H9 (cell line): ENCODE results near the gene PRKCA. TPM values are rescaled to one million over a fixed set of nuclear protein-coding genes. Genes with fewer than 3 reads are reported as not detected.

Experiments
- DNase-seq: peaks from one replicate; pipeline ENCODE4 v3.0.0-alpha.2; 2017
- H2AFZ ChIP-seq: one replicate; pipeline ENCODE4 v1.6.1; 2013; ENCODE audit warnings: mild to moderate bottlenecking, low read length, control low read depth, moderate library complexity
- H2AK5ac ChIP-seq: 2 replicates; pipeline ENCODE4 v1.6.1; 2013; ENCODE audit warnings: low read length, control low read depth, mixed read lengths; ENCODE audit not compliant: insufficient read length
- H2BK120ac ChIP-seq: one replicate; pipeline ENCODE4 v1.6.1; 2013; ENCODE audit warnings: low read depth, mild to moderate bottlenecking, low read length, control low read depth, inconsistent platforms; ENCODE audit not compliant: poor library complexity, severe bottlenecking
- H2BK12ac ChIP-seq: 2 replicates; pipeline ENCODE4 v1.6.1; 2013; ENCODE audit warnings: low read length, control low read depth, mixed read lengths, low read depth; ENCODE audit not compliant: insufficient read length
- H2BK15ac ChIP-seq: 2 replicates; pipeline ENCODE4 v1.6.1; 2013; ENCODE audit warnings: low read depth, low read length, control low read depth
- H2BK20ac ChIP-seq: one replicate; pipeline ENCODE4 v1.6.1; 2013; ENCODE audit warnings: low read depth, mild to moderate bottlenecking, low read length, control low read depth, inconsistent platforms; ENCODE audit not compliant: poor library complexity, severe bottlenecking
- H2BK5ac ChIP-seq: 2 replicates; pipeline ENCODE4 v1.6.1; 2013; ENCODE audit warnings: low read length, control low read depth, mixed read lengths; ENCODE audit not compliant: insufficient read length
- H3K14ac ChIP-seq: 2 replicates; pipeline ENCODE4 v1.6.1; 2013; ENCODE audit warnings: low read length, control low read depth; ENCODE audit not compliant: insufficient read depth
- H3K18ac ChIP-seq: 2 replicates; pipeline ENCODE4 v1.6.1; 2013; ENCODE audit warnings: low read depth, mild to moderate bottlenecking, mixed read lengths, low read length, control low read depth; ENCODE audit not compliant: insufficient read length
- H3K23ac ChIP-seq: 2 replicates; pipeline ENCODE4 v1.6.1; 2013; ENCODE audit warnings: low read length, control low read depth, mixed read lengths, low read depth; ENCODE audit not compliant: insufficient read length
- H3K23me2 ChIP-seq: 2 replicates; pipeline ENCODE4 v1.6.1; 2013; ENCODE audit warnings: low read depth, mild to moderate bottlenecking, mixed read lengths, low read length, control low read depth; ENCODE audit not compliant: insufficient read length, poor library complexity, severe bottlenecking
- H3K27ac ChIP-seq: 2 replicates; pipeline ENCODE4 v1.5.1; 2013; ENCODE audit warnings: low read length, control low read depth, mixed read lengths, low read depth; ENCODE audit not compliant: insufficient read length
- H3K27me3 ChIP-seq: 2 replicates; pipeline ENCODE4 v1.6.1; 2013; ENCODE audit warnings: low read length, control low read depth, inconsistent platforms; ENCODE audit not compliant: insufficient read depth
- H3K4ac ChIP-seq: 2 replicates; pipeline ENCODE4 v1.6.1; 2013; ENCODE audit warnings: low read depth, mild to moderate bottlenecking, control low read depth, inconsistent platforms, low read length, moderate library complexity
- H3K4me1 ChIP-seq: 2 replicates; pipeline ENCODE4 v1.6.1; 2013; ENCODE audit warnings: low read length, control low read depth, inconsistent platforms; ENCODE audit not compliant: insufficient read depth
- H3K4me2 ChIP-seq: 2 replicates; pipeline ENCODE4 v1.6.1; 2013; ENCODE audit warnings: low read length, control low read depth, mixed read lengths; ENCODE audit not compliant: insufficient read length, insufficient read depth
- H3K56ac ChIP-seq: 2 replicates; pipeline ENCODE4 v1.6.1; 2013; ENCODE audit warnings: low read depth, mild to moderate bottlenecking, mixed read lengths, low read length, control low read depth; ENCODE audit not compliant: insufficient read length
- H3K79me1 ChIP-seq: 2 replicates; pipeline ENCODE4 v1.6.1; 2013; ENCODE audit warnings: low read depth, mild to moderate bottlenecking, moderate library complexity, low read length, control low read depth, inconsistent platforms; ENCODE audit not compliant: insufficient read depth, poor library complexity, severe bottlenecking
- H3K79me2 ChIP-seq: 2 replicates; pipeline ENCODE4 v1.6.1; 2013; ENCODE audit warnings: low read length, control low read depth, inconsistent platforms; ENCODE audit not compliant: insufficient read depth
- H3K9ac ChIP-seq: 2 replicates; pipeline ENCODE4 v1.6.1; 2013; ENCODE audit warnings: low read length, control low read depth, mixed read lengths; ENCODE audit not compliant: insufficient read length; ENCODE audit errors: extremely low read depth
- H3K9me3 ChIP-seq: one replicate; pipeline ENCODE4 v1.6.1; 2013; ENCODE audit warnings: low read depth, low read length, inconsistent platforms; ENCODE audit not compliant: control insufficient read depth
- H3T11ph ChIP-seq: one replicate; pipeline ENCODE4 v1.6.1; 2013; ENCODE audit warnings: mild to moderate bottlenecking, low read length, control low read depth, inconsistent platforms
- H4K20me1 ChIP-seq: one replicate; pipeline ENCODE4 v1.6.1; 2013; ENCODE audit not compliant: control insufficient read depth, insufficient read length, insufficient read depth
- H4K5ac ChIP-seq: 2 replicates; pipeline ENCODE4 v1.6.1; 2013; ENCODE audit warnings: low read depth, mild to moderate bottlenecking, mixed read lengths, low read length, control low read depth; ENCODE audit not compliant: insufficient read length
- H4K8ac ChIP-seq: replicated peaks from 2 replicates; pipeline ENCODE4 v1.6.1; 2013; ENCODE audit warnings: low read length, control low read depth, mixed read lengths, low read depth; ENCODE audit not compliant: insufficient read length
- H4K91ac ChIP-seq: 2 replicates; pipeline ENCODE4 v1.6.1; 2013; ENCODE audit warnings: low read depth, mild to moderate bottlenecking, moderate library complexity, mixed read lengths, low read length, control low read depth; ENCODE audit not compliant: insufficient read length
- H3K27ac Mint-ChIP-seq, 3 experiments: 2 replicates in 2 of 3; 3 replicates in 1 of 3; pipeline ENCODE4 v1.8.0; 2020 to 2021; ENCODE audit warnings: mixed read lengths in 3 of 3, mild to moderate bottlenecking in 1 of 3, moderate library complexity in 1 of 3
- H3K27me3 Mint-ChIP-seq: 2 replicates; pipeline ENCODE4 v1.8.0; 2021; ENCODE audit warnings: low read depth, mild to moderate bottlenecking, moderate library complexity, mixed read lengths
- H3K36me3 Mint-ChIP-seq, 3 experiments: 2 replicates in 2 of 3; 3 replicates in 1 of 3; pipeline ENCODE4 v1.8.0; 2020 to 2021; ENCODE audit warnings: low read depth in 3 of 3, mixed read lengths in 3 of 3; ENCODE audit not compliant: insufficient read depth in 1 of 3
- H3K4me1 Mint-ChIP-seq, 2 experiments: 2 replicates each; pipeline ENCODE4 v1.8.0; 2020; ENCODE audit warnings: mixed read lengths in 2 of 2
- H3K4me3 Mint-ChIP-seq, 2 experiments: 2 replicates in 1 of 2; 3 replicates in 1 of 2; pipeline ENCODE4 v1.8.0; 2020 to 2021; ENCODE audit warnings: mild to moderate bottlenecking in 2 of 2, mixed read lengths in 2 of 2, moderate library complexity in 1 of 2
- H3K9me3 Mint-ChIP-seq, 2 experiments: 2 replicates in 1 of 2; 3 replicates in 1 of 2; pipeline ENCODE4 v1.8.0; 2020; ENCODE audit warnings: mild to moderate bottlenecking in 2 of 2, mixed read lengths in 2 of 2, moderate library complexity in 1 of 2
- WGBS: extraction: QIAGEN DNeasy Blood & Tissue Kit; methylation state at CpG from one replicate; pipeline ENCODE4 v1.1.7; 2013; ENCODE audit warnings: missing lambda C conversion rate, low lambda C conversion rate, mixed read lengths; ENCODE audit not compliant: insufficient read length; ENCODE audit errors: extremely low coverage; 5-methylcytosine and 5-hydroxymethylcytosine counted together
- total RNA-seq: library from RNA; stranded (reverse); gene quantifications from 2 replicates; pipeline ENCODE4 v1.2.1, GENCODE V29; 2021
- TF ChIP-seq, protein P1 (sequence below): fragments of 200-600 bp; sonication (generic); conservative IDR thresholded peaks from 3 replicates; pipeline ENCODE4 v1.8.0; 2021; ENCODE audit warnings: antibody characterized with exemption, mild to moderate bottlenecking

PRKCA gene
- total RNA-seq, 1 experiment from 2014 or later, result 10.5 TPM

DNA sequence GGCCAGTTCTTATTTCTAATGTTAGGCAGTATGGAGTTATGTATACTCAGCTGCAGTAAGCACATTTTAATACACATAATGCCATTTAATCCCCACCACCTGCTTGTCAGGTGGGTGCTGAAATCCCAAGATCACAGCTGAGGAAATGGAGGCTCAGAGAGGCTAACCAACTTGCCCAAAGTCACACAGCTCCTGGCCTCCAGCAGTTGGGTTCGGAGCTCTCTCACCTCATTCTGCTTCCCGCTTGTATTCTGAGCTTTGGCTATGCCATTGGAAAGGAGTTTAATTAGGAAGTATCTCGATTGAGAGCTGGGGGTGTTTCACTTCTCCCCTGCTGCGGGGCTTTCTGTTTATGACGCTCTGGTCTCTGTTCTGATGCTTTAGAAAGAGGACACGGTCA lies 459.9 kb downstream of the PRKCA start:
- Histone ChIP-seq H2BK15ac (no peak overlapping the region), H3K4me1 (peaks cover 12% of the 10 kb centered on the region; the same call in 1 of the 2 replicates), H3K79me1 (no peaks in the 10 kb centered on the region), H3K4me2 (no peak overlapping the region), H3K27me3 (no peaks in the 10 kb centered on the region), H3K56ac (no peak overlapping the region), H4K8ac (no peak overlapping the region), H3K9ac (no peak overlapping the region), H2BK20ac (no peak overlapping the region), H3K18ac (no peak overlapping the region), H3K23me2 (no peaks in the 10 kb centered on the region), H4K91ac (no peak overlapping the region), H3K4ac (no peak overlapping the region), H3K14ac (no peak overlapping the region), H3T11ph (no peak overlapping the region), H4K5ac (no peak overlapping the region), H3K79me2 (no peaks in the 10 kb centered on the region), H2BK5ac (no peak overlapping the region), H2AFZ (no peak overlapping the region), H3K23ac (no peak overlapping the region), H2BK120ac (no peak overlapping the region), H3K27ac (no peak overlapping the region), H4K20me1 (no peaks in the 10 kb centered on the region), H2BK12ac (no peak overlapping the region), H2AK5ac (no peak overlapping the region), H3K9me3 (no peaks in the 10 kb centered on the region)
- peak overlapping the region in 1 of 3 experiments; percentile 53; a peak in 2 of 7 replicates for H3K27ac Mint-ChIP-seq
- no peaks in the 10 kb centered on the region for H3K27me3 Mint-ChIP-seq
- H3K4me3 Mint-ChIP-seq, result no peak overlapping the region
- peak; percentile 13 for DNase-seq
- H3K9me3 Mint-ChIP-seq, result no peaks in the 10 kb centered on the region
- peaks cover 13 to 17% of the 10 kb centered on the region in 2 experiments for H3K4me1 Mint-ChIP-seq
- WGBS, result no CpG with 5 or more reads among the region's 6 CpGs
- 0 out of 7 replicates have a peak, but pooled peaks cover 0 to under 1% (median 0%) of the 10 kb centered on the region in 3 experiments for H3K36me3 Mint-ChIP-seq
- TF ChIP-seq, protein P1, sequence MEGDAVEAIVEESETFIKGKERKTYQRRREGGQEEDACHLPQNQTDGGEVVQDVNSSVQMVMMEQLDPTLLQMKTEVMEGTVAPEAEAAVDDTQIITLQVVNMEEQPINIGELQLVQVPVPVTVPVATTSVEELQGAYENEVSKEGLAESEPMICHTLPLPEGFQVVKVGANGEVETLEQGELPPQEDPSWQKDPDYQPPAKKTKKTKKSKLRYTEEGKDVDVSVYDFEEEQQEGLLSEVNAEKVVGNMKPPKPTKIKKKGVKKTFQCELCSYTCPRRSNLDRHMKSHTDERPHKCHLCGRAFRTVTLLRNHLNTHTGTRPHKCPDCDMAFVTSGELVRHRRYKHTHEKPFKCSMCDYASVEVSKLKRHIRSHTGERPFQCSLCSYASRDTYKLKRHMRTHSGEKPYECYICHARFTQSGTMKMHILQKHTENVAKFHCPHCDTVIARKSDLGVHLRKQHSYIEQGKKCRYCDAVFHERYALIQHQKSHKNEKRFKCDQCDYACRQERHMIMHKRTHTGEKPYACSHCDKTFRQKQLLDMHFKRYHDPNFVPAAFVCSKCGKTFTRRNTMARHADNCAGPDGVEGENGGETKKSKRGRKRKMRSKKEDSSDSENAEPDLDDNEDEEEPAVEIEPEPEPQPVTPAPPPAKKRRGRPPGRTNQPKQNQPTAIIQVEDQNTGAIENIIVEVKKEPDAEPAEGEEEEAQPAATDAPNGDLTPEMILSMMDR, result no peak
